Raji (cell line): ENCODE data around the gene SELENBP1.

Experiments
- POLR2A ChIP-seq: IDR thresholded peaks from 2 replicates; pipeline ENCODE4 v1.6.1; 2011; ENCODE audit warnings: low read depth, low read length, control low read depth; ENCODE audit not compliant: insufficient read depth

Gene SELENBP1

DNA sequence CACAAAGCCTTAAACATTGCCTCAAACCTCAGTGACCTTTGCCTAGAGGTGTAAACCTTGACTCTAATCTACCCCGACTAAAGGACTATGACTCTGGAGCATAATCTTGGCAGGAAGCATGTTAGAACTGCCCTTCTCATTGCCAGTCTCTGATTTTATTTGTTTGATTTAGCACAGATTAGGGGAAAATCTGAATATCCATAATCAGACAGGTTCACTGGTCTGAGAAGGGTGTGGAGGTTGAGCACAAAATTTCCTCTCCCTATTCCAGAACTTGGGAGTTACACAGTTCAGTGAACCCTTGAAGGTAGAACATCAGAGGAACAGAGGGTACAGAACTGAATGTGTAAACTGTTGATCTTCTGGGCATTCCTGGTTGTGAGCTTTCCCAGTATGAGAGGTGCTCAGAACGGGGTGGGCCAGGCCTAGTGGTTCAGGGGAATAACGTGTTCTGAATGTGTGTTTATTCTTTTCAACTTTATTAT is 18.6 kb upstream of the SELENBP1 start:
- no peak for TF ChIP-seq POLR2A

GRCh38 chr1:151386002-151386401 is 13.5 kb upstream of the SELENBP1 start:
- no peak for TF ChIP-seq POLR2A

DNA sequence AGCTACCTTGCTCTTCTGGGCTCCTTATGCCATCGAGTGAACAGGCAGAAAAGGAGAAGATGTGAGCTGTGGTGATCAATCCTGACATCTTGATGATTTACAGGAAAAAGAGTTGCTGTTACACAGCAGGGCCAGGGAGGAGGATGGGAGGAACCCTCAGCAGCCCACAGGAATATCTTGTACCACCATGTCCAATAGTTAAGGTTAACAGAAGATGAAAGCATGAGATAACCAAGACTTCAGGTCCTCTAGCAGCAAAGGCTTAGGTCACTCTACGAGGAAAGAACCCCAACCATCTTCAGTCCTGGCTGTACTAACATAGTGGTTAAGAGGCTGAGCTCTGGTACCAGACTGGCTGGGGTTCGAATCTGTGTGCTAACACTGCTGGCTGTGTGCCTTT is 12.1 kb upstream of the SELENBP1 start:
- TF ChIP-seq POLR2A: no peak

- TF ChIP-seq POLR2A: no peak
Measured at GRCh38 chr1:151377150-151377884, 4.8 kb upstream of the SELENBP1 start.

DNA sequence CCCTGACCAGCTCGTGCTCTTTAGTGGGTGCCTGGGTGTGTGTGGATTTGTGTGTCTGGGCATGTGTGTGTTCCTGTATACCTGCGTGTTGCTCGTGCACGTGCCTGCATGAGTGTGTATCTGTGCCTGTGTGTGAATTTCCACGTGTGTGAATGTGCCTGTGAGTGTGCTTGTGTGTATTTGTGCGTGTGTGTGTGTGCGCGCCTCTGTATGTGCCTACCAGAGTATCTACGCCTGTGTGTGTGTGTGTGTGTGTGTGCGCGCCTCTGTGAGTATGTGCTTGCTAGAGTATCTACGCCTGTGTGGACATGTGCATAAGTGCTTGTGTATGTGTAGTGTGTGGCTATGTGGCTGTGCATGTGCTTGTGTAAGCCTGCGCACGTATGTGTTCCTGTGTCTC is 691 bp upstream of the SELENBP1 start:
- no peak for TF ChIP-seq POLR2A

DNA sequence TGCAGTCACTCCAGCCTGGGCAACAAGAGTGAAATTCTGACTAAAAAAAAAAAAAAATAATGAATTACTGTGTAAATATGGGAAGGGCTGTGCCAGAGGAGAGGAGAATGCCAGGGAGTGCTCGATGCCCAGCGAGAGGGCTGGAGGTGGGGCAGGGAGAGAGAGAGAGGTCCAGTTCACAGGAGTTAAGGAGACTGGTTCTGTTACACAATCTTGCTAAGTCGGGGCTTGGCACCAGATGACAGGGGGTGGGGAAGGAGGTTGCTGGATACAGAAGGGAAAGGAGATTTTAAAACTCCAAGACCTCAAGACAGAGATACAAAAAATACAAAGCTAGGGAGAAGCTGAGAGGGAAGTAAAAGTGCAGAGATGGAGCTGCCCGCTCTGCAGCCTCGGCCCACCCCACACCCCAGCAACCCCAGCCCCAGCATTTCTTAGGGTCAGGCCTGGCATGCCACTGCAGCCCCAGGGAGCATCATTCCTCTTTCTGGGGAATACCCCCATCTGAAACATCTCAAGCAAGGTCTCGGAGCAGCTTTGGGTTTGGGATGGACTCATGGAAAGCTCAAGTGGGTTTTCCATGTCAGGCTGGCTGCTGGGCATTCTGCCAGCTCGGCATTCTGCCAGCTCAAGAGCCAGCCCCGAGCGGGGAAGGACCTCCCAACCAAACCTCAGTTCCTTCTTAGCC is 991 bp downstream of the SELENBP1 start:
- no peak for TF ChIP-seq POLR2A

DNA sequence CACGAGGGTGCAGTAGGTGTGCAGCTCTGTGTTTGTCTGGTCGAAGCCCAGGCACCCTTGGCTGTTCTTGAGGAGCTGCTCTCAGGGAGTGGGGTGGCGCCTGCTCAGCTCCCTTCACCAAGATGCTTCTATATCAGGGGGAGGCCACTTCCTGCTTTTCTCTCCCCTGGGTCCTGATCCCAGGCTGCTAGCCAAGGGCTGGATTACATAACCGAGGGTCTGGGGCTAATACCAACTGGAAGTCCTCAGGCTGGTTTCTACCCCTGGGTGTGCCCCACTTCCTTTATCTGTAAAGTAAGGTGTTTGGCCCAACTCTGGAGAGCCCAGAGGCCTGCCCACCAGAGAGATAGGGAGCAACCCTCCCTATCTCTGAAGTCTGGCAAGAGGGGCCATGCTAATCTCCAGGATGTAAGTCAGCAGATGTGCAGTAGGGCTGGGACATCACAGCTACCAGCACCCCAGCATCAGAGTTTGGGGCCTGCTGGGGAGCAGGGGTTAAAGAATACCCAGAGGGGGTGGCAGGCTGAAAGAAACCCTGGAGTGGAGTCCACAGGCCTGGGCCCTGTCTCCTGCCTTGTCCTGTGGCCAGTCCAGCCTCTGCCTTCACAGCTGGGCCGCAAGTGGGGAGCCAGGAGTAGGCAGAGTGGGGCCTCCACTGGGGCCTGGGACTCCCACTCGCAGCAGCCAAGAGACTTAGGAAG is 2.1 kb downstream of the SELENBP1 start:
- TF ChIP-seq POLR2A: no peak

- TF ChIP-seq POLR2A: no peak
Measured at GRCh38 chr1:151369621-151370048, 2.9 kb downstream of the SELENBP1 start.

GRCh38 chr1:151369302-151369610 is 3.2 kb downstream of the SELENBP1 start:
- no peak for TF ChIP-seq POLR2A

GRCh38 chr1:151368393-151369301 is 3.9 kb downstream of the SELENBP1 start:
- no peak for TF ChIP-seq POLR2A

DNA sequence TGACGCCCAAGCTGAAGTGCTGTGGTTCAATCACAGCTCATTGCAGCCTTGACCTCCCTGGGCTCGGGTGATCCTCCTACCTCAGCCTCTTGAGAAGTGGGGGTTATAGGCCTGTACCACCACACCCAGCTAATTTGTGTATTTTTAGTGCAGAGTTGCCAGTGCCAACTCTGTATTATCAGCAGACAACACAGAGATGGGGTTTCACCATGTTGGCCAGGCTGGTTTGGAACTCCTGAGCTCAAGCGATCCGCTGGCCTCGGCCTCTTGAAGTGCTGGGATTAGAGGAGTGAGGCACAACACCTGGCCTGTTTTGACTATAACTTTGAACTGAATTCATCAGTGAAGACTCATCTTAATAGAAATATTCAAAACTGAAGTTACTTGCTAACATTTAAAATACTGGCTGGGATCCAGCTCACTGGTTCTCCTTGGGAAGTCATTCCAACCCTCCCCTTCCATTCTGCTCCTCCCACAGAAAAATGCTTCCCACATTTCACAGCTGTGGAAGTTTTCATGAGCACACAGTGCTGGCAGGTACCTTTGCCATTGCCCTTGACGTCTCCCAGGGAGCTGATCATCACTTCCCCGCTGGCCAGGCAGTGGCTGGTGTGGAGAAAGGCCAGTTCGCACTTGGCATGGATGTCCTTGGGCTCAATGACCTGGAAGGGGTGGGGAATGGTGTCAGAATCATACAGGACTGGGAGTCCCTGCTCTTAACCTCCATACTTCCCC is 4.7 kb downstream of the SELENBP1 start:
- TF ChIP-seq POLR2A: no peak

GRCh38 chr1:151364996-151365395 is 7.5 kb downstream of the SELENBP1 start:
- TF ChIP-seq POLR2A: no peak

DNA sequence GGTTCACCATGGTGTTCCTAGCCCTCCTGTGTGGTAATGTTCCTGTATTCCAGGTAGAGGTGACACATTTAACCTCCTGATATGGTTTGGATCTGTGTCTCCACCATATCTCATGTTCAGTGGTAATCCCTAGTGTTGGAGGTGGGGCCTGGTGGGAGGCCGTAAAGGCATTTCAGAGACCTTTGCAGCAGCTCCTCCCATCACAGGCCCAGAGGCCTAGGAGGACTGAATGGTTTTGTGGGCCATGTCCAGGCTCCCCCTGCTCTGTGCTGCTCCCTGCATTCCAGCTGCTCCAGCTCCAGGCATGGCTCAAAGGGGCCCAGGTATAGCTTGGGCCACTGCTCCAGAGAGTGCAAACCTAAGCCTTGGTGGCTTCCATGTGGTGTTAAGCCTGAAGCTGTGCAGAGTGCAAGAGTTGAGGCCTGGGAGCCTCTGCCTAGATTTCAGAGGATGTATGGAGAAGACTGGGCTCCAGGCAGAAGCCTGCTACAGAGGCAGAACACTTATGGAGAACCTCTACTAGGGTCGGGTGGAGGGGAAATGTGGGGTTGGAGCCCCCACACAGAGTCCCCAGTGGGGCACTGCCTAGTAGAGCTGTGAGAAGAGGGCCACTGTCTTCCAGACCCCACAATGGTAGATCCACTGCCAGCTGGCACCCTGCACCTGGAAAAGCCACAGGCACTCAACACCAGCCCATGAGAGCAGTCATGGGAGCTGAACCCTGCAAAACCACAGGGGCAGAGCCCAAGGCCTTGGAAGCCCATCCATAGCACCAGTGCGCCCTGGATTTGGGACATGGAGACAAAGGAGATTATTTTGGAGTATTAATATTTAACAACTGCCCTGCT is 10.0 kb downstream of the SELENBP1 start:
- no peak for TF ChIP-seq POLR2A
